Diencephalon (tissue), 1 donor: Measurements from ENCODE around the gene ZCCHC12. TPM values are rescaled to one million over a fixed set of nuclear protein-coding genes. Genes with fewer than 3 reads are reported as not detected.

Experiments used
- total RNA-seq: library from RNA; depleted of rRNA; stranded (reverse); fragments of >200 nt; gene quantifications from one replicate; pipeline ENCODE4 v1.2.3, GENCODE V29; 2014

Gene ZCCHC12
- total RNA-seq, result 143 TPM

DNA sequence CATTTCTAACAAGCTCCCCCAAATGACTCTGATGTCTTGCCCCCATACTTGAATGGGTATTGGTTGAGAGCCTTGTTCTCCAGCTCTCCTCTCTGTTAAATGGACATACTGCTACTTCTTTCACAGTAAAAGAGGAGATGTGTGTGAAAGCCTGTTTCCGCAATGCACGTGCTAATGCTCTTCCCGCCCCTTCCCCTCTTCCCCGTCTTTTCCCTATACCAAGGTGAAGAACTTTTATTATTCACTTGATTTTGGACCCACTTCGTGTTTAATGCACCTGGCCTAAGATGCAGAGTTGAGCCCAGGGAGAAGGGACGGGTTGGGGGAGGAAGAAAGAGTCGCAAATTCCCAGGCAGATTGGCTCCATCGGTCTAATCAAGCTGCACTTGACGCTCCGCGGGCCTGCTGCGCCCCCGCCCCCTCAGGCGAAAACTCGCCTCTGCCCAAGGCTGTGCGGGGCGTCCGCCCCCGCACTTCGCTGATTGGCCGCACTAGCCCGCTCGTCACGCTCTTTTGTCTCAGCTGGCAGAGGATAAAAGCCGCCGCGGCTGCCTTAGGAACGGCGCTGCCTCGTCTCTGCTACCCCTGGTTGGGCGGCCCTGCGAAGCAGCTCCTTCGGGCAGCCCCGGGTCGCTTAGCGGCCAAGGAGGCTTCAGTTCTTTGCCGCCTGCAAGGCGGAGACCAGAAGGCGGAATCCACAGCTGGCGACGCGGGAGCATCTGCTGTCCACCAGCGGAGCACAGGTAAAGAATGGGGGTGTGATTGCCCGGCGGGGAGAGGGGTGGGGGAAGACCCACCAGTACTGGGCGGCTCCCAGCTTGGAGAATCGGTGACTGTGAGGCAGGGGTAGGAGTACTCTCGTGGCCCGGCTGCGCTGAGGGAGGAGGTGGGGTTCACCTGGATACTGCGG lies at the start of gene ZCCHC12:
TSS of gene ZCCHC12 (plus strand) at position 562 of the 910 bp plus-strand sequence. CDS start 1,421 bp downstream, outside the sequence.

Other genes starting within 250 kb of the ZCCHC12 start
- gene IL13RA1, start 96.2 kb upstream of the ZCCHC12 start, total RNA-seq, result 9.5 TPM
- 3.7 TPM for gene LONRF3, start 150.8 kb downstream of the ZCCHC12 start, total RNA-seq
- not detected for gene CT47C1, start 249.2 kb downstream of the ZCCHC12 start, total RNA-seq